Measurements from ENCODE around the gene MAP3K13. TPM values are rescaled to one million over a fixed set of nuclear protein-coding genes. Genes with fewer than 3 reads are reported as not detected.
A peak's percentile ranks its signal among the peaks of the same experiment; 100 is the strongest.

MAP3K13 gene
- total RNA-seq, 2 donors from 2014 or later, result 16.9 to 29.3 TPM

- DNase-seq, result no peak
- no peaks in the 10 kb centered on the region for H3K4me1 Mint-ChIP-seq (ENCODE audit: low read depth)
- no peak overlapping the region for H3K27ac Mint-ChIP-seq
- no peaks in the 10 kb centered on the region for H3K27me3 Mint-ChIP-seq (ENCODE audit: low read depth)
- H3K4me3 Mint-ChIP-seq, result no peak overlapping the region
- ATAC-seq (replicated peaks in 1 of 2), result no peak
- no peaks in the 10 kb centered on the region for H3K9me3 Mint-ChIP-seq
- H3K36me3 Mint-ChIP-seq (ENCODE audit: insufficient read depth in 2 of 2), result peaks cover 8 to 11% of the 10 kb centered on the region in 2 donors
These were observed 127.3 kb downstream of the MAP3K13 start for GRCh38 chr3:185490241-185490640.

- peak; percentile 98 to 99 for ATAC-seq (replicated peaks in 1 of 2)
These were observed 135.8 kb downstream of the MAP3K13 start, which contains the start of gene TMEM41A for GRCh38 chr3:185498503-185499396. Gene TMEM41A (minus strand): TSS chr3:185499035. CDS start chr3:185498961, 74 bp downstream.

GRCh38 chr3:185502987-185503386, 140.1 kb downstream of the MAP3K13 start:
- H3K4me1 Mint-ChIP-seq (ENCODE audit: low read depth), result no peaks in the 10 kb centered on the region
- no peak for ATAC-seq (replicated peaks in 1 of 2)
- no peak overlapping the region for H3K4me3 Mint-ChIP-seq
- H3K27ac Mint-ChIP-seq, result no peak overlapping the region
- DNase-seq, result no peak
- peaks cover 2 to 3% of the 10 kb centered on the region in 2 donors for H3K36me3 Mint-ChIP-seq (ENCODE audit: insufficient read depth in 2 of 2)
- H3K9me3 Mint-ChIP-seq, result no peaks in the 10 kb centered on the region
- no peaks in the 10 kb centered on the region for H3K27me3 Mint-ChIP-seq (ENCODE audit: low read depth)

More at GRCh38 chr3:185498503-185499396, 135.8 kb downstream of the MAP3K13 start, which contains the start of gene TMEM41A:
- H3K4me3 Mint-ChIP-seq, result peak within 1 kb of the TSS; percentile 94 to 96
- H3K4me1 Mint-ChIP-seq (ENCODE audit: low read depth), result peaks cover 10% of the 10 kb centered on the region
- no peaks in the 10 kb centered on the region for H3K9me3 Mint-ChIP-seq
- H3K36me3 Mint-ChIP-seq (ENCODE audit: insufficient read depth in 2 of 2), result peaks cover 2 to 10% of the 10 kb centered on the region in 2 donors
- no peaks in the 10 kb centered on the region for H3K27me3 Mint-ChIP-seq (ENCODE audit: low read depth)
- DNase-seq, result peak; percentile 92 to 95
- H3K27ac Mint-ChIP-seq, result peak within 1 kb of the TSS; percentile 92

- ATAC-seq (replicated peaks in 1 of 2), result no peak
- Mint-ChIP-seq H3K27ac (no peak overlapping the region), H3K27me3 (ENCODE audit: low read depth) (no peaks in the 10 kb centered on the region), H3K36me3 (ENCODE audit: insufficient read depth in 2 of 2) (peaks cover 2 to 3% of the 10 kb centered on the region in 2 donors), H3K4me1 (ENCODE audit: low read depth) (no peaks in the 10 kb centered on the region), H3K4me3 (no peak overlapping the region), H3K9me3 (no peaks in the 10 kb centered on the region)
- no peak for DNase-seq
These were observed 140.6 kb downstream of the MAP3K13 start for GRCh38 chr3:185503521-185503920.

GRCh38 chr3:185504636-185505035, 141.7 kb downstream of the MAP3K13 start:
- H3K27me3 Mint-ChIP-seq (ENCODE audit: low read depth), result no peaks in the 10 kb centered on the region
- peaks cover 0 to 2% of the 10 kb centered on the region in 2 donors for H3K36me3 Mint-ChIP-seq (ENCODE audit: insufficient read depth in 2 of 2)
- no peak overlapping the region for H3K27ac Mint-ChIP-seq
- H3K4me1 Mint-ChIP-seq (ENCODE audit: low read depth), result no peaks in the 10 kb centered on the region
- DNase-seq, result no peak
- no peak overlapping the region for H3K4me3 Mint-ChIP-seq
- ATAC-seq (replicated peaks in 1 of 2), result no peak
- no peaks in the 10 kb centered on the region for H3K9me3 Mint-ChIP-seq

- Mint-ChIP-seq H3K27me3 (ENCODE audit: low read depth) (no peaks in the 10 kb centered on the region), H3K9me3 (no peaks in the 10 kb centered on the region), H3K4me1 (ENCODE audit: low read depth) (no peaks in the 10 kb centered on the region), H3K27ac (no peak overlapping the region), H3K4me3 (no peak overlapping the region), H3K36me3 (ENCODE audit: insufficient read depth in 2 of 2) (peaks cover 0 to 2% of the 10 kb centered on the region in 2 donors)
- DNase-seq (no peak), ATAC-seq (replicated peaks in 1 of 2) (no peak)
These were observed 144.9 kb downstream of the MAP3K13 start for GRCh38 chr3:185507883-185508282.

GRCh38 chr3:185508335-185508991, 145.5 kb downstream of the MAP3K13 start:
- H3K27ac Mint-ChIP-seq, result no peak overlapping the region
- DNase-seq, result no peak
- no peaks in the 10 kb centered on the region for H3K4me1 Mint-ChIP-seq (ENCODE audit: low read depth)
- H3K36me3 Mint-ChIP-seq (ENCODE audit: insufficient read depth in 2 of 2), result peaks cover 0 to 2% of the 10 kb centered on the region in 2 donors
- no peak for ATAC-seq (replicated peaks in 1 of 2)
- H3K27me3 Mint-ChIP-seq (ENCODE audit: low read depth), result peaks cover 4% of the 10 kb centered on the region
- no peaks in the 10 kb centered on the region for H3K9me3 Mint-ChIP-seq
- H3K4me3 Mint-ChIP-seq, result no peak overlapping the region

- Mint-ChIP-seq H3K4me3 (no peak overlapping the region), H3K9me3 (no peaks in the 10 kb centered on the region), H3K27ac (no peak overlapping the region), H3K4me1 (ENCODE audit: low read depth) (no peaks in the 10 kb centered on the region), H3K27me3 (ENCODE audit: low read depth) (peaks cover 11% of the 10 kb centered on the region), H3K36me3 (ENCODE audit: insufficient read depth in 2 of 2) (no peaks in the 10 kb centered on the region)
- DNase-seq (no peak), ATAC-seq (replicated peaks in 1 of 2) (no peak)
These were observed 148.8 kb downstream of the MAP3K13 start for GRCh38 chr3:185511711-185512110.

- ATAC-seq (replicated peaks in 1 of 2) (no peak), DNase-seq (no peak)
- Mint-ChIP-seq H3K4me1 (ENCODE audit: low read depth) (no peaks in the 10 kb centered on the region), H3K4me3 (no peak overlapping the region), H3K9me3 (no peaks in the 10 kb centered on the region), H3K27ac (no peak overlapping the region), H3K36me3 (ENCODE audit: insufficient read depth in 2 of 2) (no peaks in the 10 kb centered on the region), H3K27me3 (ENCODE audit: low read depth) (peaks cover 28% of the 10 kb centered on the region)
These were observed 154.6 kb downstream of the MAP3K13 start for GRCh38 chr3:185517387-185518130.

GRCh38 chr3:185519021-185519420, 156.1 kb downstream of the MAP3K13 start:
- peaks cover 21% of the 10 kb centered on the region for H3K27me3 Mint-ChIP-seq (ENCODE audit: low read depth)
- DNase-seq, result no peak
- ATAC-seq (replicated peaks in 1 of 2), result no peak
- no peaks in the 10 kb centered on the region for H3K4me1 Mint-ChIP-seq (ENCODE audit: low read depth)
- H3K36me3 Mint-ChIP-seq (ENCODE audit: insufficient read depth in 2 of 2), result no peaks in the 10 kb centered on the region
- H3K27ac Mint-ChIP-seq, result no peak overlapping the region
- no peak overlapping the region for H3K4me3 Mint-ChIP-seq
- no peaks in the 10 kb centered on the region for H3K9me3 Mint-ChIP-seq

GRCh38 chr3:185521349-185522138, 158.6 kb downstream of the MAP3K13 start:
- no peak overlapping the region for H3K27ac Mint-ChIP-seq
- no peaks in the 10 kb centered on the region for H3K9me3 Mint-ChIP-seq
- ATAC-seq (replicated peaks in 1 of 2) (no peak), DNase-seq (no peak)
- no peaks in the 10 kb centered on the region for H3K4me1 Mint-ChIP-seq (ENCODE audit: low read depth)
- H3K4me3 Mint-ChIP-seq, result no peak overlapping the region
- H3K36me3 Mint-ChIP-seq (ENCODE audit: insufficient read depth in 2 of 2), result no peaks in the 10 kb centered on the region
- H3K27me3 Mint-ChIP-seq (ENCODE audit: low read depth), result peaks cover 31% of the 10 kb centered on the region

GRCh38 chr3:185526349-185526951, 163.5 kb downstream of the MAP3K13 start:
- H3K27ac Mint-ChIP-seq, result no peak overlapping the region
- H3K4me1 Mint-ChIP-seq (ENCODE audit: low read depth), result no peaks in the 10 kb centered on the region
- DNase-seq (no peak), ATAC-seq (replicated peaks in 1 of 2) (no peak)
- no peak overlapping the region for H3K4me3 Mint-ChIP-seq
- H3K36me3 Mint-ChIP-seq (ENCODE audit: insufficient read depth in 2 of 2), result no peaks in the 10 kb centered on the region
- peaks cover 20% of the 10 kb centered on the region for H3K27me3 Mint-ChIP-seq (ENCODE audit: low read depth)
- H3K9me3 Mint-ChIP-seq, result no peaks in the 10 kb centered on the region
